Ascending aorta (tissue), 2 donors: ENCODE measurements around the gene ARID4B. TPM values are rescaled to one million over a fixed set of nuclear protein-coding genes. Genes with fewer than 3 reads are reported as not detected.
"Not testable (repeated sequence)": the region's sequence is repeated elsewhere in the genome, so short reads cannot be mapped to it uniquely, and the experiment has no call there.

Experiments
- DNase-seq, 2 donors: peaks; one replicate each; pipeline ENCODE4 v3.0.0-alpha.2; 2019; ENCODE audit warnings: low spot score in 2 of 2
- H3K27ac ChIP-seq, 2 donors: fragments of 200-600 bp; sonication (generic); one replicate each; pipeline ENCODE4 v1.5.1; 2016 to 2017; ENCODE audit warnings: mild to moderate bottlenecking in 1 of 2
- H3K27me3 ChIP-seq: fragments of 200-600 bp; sonication (generic); one replicate; pipeline ENCODE4 v1.5.1; 2017
- H3K36me3 ChIP-seq, 2 donors: fragments of 200-600 bp; sonication (generic); one replicate each; pipeline ENCODE4 v1.5.1; 2016
- H3K4me1 ChIP-seq, 2 donors: fragments of 200-600 bp; sonication (generic); one replicate each; pipeline ENCODE4 v1.5.1; 2016 to 2017; ENCODE audit warnings: mild to moderate bottlenecking in 1 of 2
- H3K4me3 ChIP-seq, 2 donors: fragments of 200-600 bp; sonication (generic); one replicate each; pipeline ENCODE4 v1.5.1; 2016 to 2017; ENCODE audit warnings: mild to moderate bottlenecking in 1 of 2
- H3K9me3 ChIP-seq, 2 donors: fragments of 200-600 bp; sonication (generic); one replicate each; pipeline ENCODE4 v1.5.1; 2016
- intact Hi-C: fragments of 100-400 bp; cut with DNase I; formaldehyde crosslinking; loops from one replicate; pipeline ENCODE4 v1.15.1; 2023
- total RNA-seq: library from RNA; depleted of rRNA; stranded (reverse); fragments of >200 nt; gene quantifications from one replicate; pipeline ENCODE4 v1.1.0, GENCODE V29; 2016
- TF ChIP-seq, protein P1 (sequence below), 3 experiments: fragments of 200-600 bp in 2 of 3; fragments of 450-650 bp in 1 of 3; sonication (generic) in 2 of 3; IDR thresholded peaks; one replicate each; pipeline ENCODE4 v1.5.1; 2016 to 2019; ENCODE audit warnings: antibody characterized with exemption in 3 of 3, mild to moderate bottlenecking in 1 of 3, moderate library complexity in 1 of 3

Gene ARID4B
- total RNA-seq, 1 donor from 2014 or later, result 22.5 TPM

DNA sequence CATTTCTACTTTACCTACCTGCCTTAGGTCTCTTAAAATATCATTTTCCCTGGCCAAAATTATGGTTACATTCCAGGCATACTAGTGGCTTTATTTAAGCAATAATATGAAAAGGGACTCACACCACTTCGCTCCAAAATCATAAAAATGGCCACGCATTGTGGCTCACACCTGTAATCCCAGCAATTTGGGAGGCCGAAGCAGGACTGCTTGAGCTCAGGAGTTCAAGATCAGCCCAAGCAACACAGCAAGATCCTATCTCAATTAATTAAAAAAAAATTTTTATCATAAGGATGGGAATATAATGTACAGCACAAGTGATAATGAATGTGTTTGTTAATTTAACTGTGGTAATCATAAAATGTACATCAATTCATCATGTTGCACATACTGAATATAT, 65.4 kb downstream of the ARID4B start:
- TF ChIP-seq, protein P1, sequence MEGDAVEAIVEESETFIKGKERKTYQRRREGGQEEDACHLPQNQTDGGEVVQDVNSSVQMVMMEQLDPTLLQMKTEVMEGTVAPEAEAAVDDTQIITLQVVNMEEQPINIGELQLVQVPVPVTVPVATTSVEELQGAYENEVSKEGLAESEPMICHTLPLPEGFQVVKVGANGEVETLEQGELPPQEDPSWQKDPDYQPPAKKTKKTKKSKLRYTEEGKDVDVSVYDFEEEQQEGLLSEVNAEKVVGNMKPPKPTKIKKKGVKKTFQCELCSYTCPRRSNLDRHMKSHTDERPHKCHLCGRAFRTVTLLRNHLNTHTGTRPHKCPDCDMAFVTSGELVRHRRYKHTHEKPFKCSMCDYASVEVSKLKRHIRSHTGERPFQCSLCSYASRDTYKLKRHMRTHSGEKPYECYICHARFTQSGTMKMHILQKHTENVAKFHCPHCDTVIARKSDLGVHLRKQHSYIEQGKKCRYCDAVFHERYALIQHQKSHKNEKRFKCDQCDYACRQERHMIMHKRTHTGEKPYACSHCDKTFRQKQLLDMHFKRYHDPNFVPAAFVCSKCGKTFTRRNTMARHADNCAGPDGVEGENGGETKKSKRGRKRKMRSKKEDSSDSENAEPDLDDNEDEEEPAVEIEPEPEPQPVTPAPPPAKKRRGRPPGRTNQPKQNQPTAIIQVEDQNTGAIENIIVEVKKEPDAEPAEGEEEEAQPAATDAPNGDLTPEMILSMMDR (IDR thresholded peaks at IDR 0.05), result no peak
- DNase-seq, result no peak
- Histone ChIP-seq H3K27me3 (no peaks in the 10 kb centered on the region), H3K27ac (no peak overlapping the region), H3K9me3 (no peaks in the 10 kb centered on the region), H3K36me3 (peaks cover 0 to 8% of the 10 kb centered on the region in 2 donors), H3K4me3 (no peak overlapping the region), H3K4me1 (peaks cover 0 to 4% of the 10 kb centered on the region in 2 donors)
- intact Hi-C loops, result no loop called here

DNA sequence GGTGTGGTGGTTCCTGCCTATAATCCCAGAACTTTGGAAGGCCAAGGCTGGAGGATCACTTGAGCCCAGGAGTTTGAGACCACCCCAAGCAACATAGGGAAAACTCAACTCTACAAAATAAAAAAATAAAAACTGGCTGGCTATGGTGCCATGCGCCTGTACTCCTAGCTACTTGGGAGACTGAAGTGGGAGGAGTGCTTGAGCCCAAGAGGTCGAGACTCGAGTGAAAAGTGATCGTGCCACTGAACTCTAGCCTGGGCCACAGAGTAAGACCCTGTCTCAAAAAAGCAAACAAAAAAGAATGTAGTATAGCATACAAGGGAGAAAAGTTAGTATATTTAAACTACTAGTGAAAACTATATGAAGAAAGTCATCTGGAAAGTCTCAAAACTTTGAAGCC, 66.7 kb downstream of the ARID4B start:
- Histone ChIP-seq H3K9me3 (no peaks in the 10 kb centered on the region), H3K27ac (no peak overlapping the region), H3K27me3 (no peaks in the 10 kb centered on the region), H3K4me3 (no peak overlapping the region), H3K36me3 (peaks cover 0 to 8% of the 10 kb centered on the region in 2 donors), H3K4me1 (peaks cover 0 to 2% of the 10 kb centered on the region in 2 donors)
- TF ChIP-seq, protein P1 (IDR thresholded peaks at IDR 0.05), result no peak
- intact Hi-C loops, result no loop called here
- DNase-seq, result no peak

- intact Hi-C loops, result no loop called here
- H3K36me3 ChIP-seq, result peaks cover 0 to 8% of the 10 kb centered on the region in 2 donors
- no peak overlapping the region for H3K27ac ChIP-seq
- no peaks in the 10 kb centered on the region for H3K27me3 ChIP-seq
- DNase-seq, result no peak
- H3K4me3 ChIP-seq, result no peak overlapping the region
- TF ChIP-seq, protein P1 (IDR thresholded peaks at IDR 0.05), result no peak
- H3K9me3 ChIP-seq, result no peaks in the 10 kb centered on the region
- H3K4me1 ChIP-seq, result peaks cover 0 to 2% of the 10 kb centered on the region in 2 donors
Observed at GRCh38 chr1:235259133-235259778, 68.7 kb downstream of the ARID4B start.

DNA sequence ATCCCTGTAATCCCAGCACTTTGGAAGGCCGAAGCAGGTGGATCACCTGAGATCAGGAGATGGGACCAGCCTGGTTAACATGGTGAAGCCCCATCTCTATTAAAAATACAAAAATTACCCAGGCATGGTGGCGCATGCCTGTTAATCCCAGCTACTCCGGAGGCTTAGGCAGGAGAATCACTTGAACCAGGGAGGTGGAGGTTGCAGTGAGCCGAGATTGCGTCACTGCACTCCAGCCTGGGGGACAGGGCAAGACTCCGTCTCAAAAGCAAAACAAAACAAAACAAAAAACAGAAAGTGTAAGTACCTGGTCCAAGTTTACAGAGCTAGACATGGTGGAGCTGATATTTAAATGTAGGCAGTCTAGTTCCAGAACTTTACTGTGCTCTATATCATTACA, 69.9 kb downstream of the ARID4B start:
- H3K36me3 ChIP-seq, H3K27ac ChIP-seq, H3K9me3 ChIP-seq, H3K27me3 ChIP-seq, DNase-seq, intact Hi-C loops, H3K4me1 ChIP-seq, H3K4me3 ChIP-seq: not testable (repeated sequence)

GRCh38 chr1:235254721-235255120, 73.3 kb downstream of the ARID4B start:
- DNase-seq, result no peak
- intact Hi-C loops, result no loop called here
- Histone ChIP-seq H3K9me3 (no peaks in the 10 kb centered on the region), H3K4me1 (no peaks in the 10 kb centered on the region), H3K36me3 (peaks cover 0 to 8% of the 10 kb centered on the region in 2 donors), H3K27ac (no peak overlapping the region), H3K27me3 (no peaks in the 10 kb centered on the region), H3K4me3 (no peak overlapping the region)
- TF ChIP-seq, protein P1 (IDR thresholded peaks at IDR 0.05), result no peak

DNA sequence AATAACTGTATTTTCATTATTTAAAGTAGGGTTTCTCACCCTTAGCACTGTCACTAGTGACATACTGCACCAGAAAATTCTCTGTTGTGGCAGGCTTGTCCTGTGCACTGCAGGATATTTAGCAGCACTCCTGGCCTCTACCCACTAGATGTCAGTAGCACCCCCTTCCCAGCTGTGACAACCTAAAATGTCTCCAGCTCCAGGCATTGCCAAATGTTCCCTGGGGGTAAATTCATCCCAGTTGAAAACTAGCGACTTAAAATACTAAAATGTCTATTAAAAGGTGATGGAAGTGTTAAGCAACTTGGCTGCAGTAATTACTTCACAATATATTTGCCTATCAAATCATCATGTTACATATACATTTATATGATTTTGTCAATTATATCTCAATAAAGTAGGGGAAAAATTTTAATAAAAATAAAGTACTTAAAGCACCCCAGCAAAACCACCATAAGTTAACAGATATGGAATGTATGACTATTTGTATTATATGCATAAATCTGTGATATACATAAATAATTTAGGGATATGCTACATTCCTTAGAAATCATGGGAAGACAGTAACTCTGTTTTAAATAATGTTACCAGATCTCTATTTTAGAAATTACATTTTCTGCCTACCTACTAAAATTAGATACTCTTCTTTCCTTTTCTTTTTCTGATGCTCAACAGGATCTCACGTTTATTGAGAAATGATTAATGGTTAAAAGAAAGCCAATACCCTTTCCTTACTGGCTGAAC, 74.6 kb downstream of the ARID4B start:
- no peaks in the 10 kb centered on the region for H3K4me1 ChIP-seq
- H3K36me3 ChIP-seq, result no peaks in the 10 kb centered on the region
- no peaks in the 10 kb centered on the region for H3K27me3 ChIP-seq
- no peak overlapping the region for H3K27ac ChIP-seq
- TF ChIP-seq, protein P1 (IDR thresholded peaks at IDR 0.05), result peak; percentile 53 to 87 (median 73)
- H3K4me3 ChIP-seq, result no peak overlapping the region
- no peaks in the 10 kb centered on the region for H3K9me3 ChIP-seq
- peak in 1 of 2 donors; percentile 77 for DNase-seq
- intact Hi-C loops, result loop anchor here (2.0 kb wide), 2 partner anchors 75 to 163 kb away; partner anchors contain the start of genes ARID4B and GGPS1
